LNCaP clone FGC (cell line): Measurements from ENCODE around the gene OSCP1.
"Not testable (repeated sequence)": the region's sequence is repeated elsewhere in the genome, so short reads cannot be mapped to it uniquely, and the experiment has no call there.

ENCODE experiments used
- DNase-seq: peaks from one replicate; pipeline ENCODE4 v3.0.0-alpha.2; 2011; ENCODE audit warnings: low read depth
- H3K4me3 ChIP-seq: 2 replicates; pipeline ENCODE4 v1.5.1; 2011; ENCODE audit warnings: mild to moderate bottlenecking, low read depth, low read length, control low read depth
- TF ChIP-seq, protein P1 (sequence below): IDR thresholded peaks from 2 replicates; pipeline ENCODE4 v1.5.1; 2012; ENCODE audit warnings: mild to moderate bottlenecking; ENCODE audit not compliant: control insufficient read depth, insufficient read depth; ENCODE audit errors: extremely low read depth

The OSCP1 gene, protein sequence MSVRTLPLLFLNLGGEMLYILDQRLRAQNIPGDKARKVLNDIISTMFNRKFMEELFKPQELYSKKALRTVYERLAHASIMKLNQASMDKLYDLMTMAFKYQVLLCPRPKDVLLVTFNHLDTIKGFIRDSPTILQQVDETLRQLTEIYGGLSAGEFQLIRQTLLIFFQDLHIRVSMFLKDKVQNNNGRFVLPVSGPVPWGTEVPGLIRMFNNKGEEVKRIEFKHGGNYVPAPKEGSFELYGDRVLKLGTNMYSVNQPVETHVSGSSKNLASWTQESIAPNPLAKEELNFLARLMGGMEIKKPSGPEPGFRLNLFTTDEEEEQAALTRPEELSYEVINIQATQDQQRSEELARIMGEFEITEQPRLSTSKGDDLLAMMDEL

DNA sequence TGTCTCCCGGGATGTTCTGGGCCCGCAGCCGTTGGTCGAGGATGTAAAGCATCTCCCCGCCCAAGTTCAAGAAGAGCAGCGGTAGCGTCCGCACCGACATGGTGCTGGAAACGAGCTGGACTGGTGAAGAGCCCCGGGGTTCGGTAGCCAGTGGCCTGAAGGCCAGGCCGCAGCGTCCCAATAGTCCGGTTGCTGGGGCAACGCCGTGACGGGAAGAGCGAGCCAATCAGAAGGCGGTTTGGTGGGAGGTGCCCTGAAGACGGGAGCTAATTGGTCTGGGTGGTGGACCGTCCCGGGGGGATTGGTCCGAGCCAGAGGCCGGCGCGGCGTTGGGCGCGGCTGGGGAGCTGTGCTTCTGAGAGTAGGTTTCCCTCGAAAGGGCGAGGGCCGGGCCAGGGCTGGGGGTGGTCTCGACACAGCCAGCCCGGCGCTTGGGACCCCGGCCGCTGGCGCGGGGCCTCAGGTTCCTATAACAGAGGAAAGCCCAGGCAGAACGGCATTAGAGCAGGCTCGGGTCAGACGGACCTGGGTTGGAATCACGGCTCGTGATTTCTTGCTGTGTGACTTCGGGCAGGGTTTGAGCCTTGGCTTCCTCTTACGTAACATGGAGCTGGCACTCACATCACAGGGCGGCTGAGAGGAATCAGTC lies at the start of gene OSCP1:
Gene OSCP1 (minus strand): TSS at position 182 of the 649 bp plus-strand sequence. CDS start 82 bp downstream, at position 100.
- TF ChIP-seq, protein P1, sequence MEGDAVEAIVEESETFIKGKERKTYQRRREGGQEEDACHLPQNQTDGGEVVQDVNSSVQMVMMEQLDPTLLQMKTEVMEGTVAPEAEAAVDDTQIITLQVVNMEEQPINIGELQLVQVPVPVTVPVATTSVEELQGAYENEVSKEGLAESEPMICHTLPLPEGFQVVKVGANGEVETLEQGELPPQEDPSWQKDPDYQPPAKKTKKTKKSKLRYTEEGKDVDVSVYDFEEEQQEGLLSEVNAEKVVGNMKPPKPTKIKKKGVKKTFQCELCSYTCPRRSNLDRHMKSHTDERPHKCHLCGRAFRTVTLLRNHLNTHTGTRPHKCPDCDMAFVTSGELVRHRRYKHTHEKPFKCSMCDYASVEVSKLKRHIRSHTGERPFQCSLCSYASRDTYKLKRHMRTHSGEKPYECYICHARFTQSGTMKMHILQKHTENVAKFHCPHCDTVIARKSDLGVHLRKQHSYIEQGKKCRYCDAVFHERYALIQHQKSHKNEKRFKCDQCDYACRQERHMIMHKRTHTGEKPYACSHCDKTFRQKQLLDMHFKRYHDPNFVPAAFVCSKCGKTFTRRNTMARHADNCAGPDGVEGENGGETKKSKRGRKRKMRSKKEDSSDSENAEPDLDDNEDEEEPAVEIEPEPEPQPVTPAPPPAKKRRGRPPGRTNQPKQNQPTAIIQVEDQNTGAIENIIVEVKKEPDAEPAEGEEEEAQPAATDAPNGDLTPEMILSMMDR, result no peak
- DNase-seq, result peak; percentile 91
- H3K4me3 ChIP-seq, result peak within 1 kb of the TSS; percentile 82

DNA sequence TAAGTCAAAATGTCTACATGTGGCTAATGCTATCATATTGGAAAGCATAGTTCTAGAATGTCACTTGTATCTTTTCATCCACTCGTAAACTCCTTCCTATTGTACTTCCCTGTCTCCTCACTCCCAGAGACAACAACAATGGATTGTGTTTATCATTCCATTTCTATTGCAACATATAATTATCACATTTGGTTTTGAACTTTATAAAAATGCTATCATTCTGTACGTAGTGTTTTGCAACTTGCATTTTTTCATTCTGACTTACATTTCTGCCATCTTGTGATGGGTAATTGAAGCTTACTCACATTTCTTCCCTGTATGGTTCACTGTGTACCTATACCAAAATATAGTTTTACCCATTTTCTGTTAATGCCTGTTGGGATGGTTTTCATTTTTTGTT lies 47.0 kb upstream of the OSCP1 start:
- DNase-seq, result no peak
- no peak overlapping the region for H3K4me3 ChIP-seq
- TF ChIP-seq, protein P1, result no peak

DNA sequence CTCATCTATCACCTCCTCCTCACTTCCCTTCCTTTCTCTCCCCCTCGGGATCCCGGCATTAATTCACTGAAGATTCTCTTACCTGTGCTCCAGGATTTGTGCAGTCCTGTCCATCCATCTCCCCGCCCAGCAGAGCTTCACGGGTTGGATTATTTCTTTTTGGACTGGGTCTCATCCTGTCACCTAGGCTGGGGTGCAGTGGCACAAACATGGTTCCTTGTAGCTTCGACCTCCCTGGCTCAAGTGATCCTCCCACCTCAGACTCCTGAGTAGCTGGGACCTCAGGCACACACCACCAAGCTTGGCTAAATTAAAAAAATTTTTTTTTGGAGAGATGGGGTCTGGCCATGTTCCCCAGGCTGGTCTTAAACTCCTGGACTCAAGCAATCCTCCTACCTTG lies 44.7 kb upstream of the OSCP1 start:
- DNase-seq, result no peak
- TF ChIP-seq, protein P1, result no peak

DNA sequence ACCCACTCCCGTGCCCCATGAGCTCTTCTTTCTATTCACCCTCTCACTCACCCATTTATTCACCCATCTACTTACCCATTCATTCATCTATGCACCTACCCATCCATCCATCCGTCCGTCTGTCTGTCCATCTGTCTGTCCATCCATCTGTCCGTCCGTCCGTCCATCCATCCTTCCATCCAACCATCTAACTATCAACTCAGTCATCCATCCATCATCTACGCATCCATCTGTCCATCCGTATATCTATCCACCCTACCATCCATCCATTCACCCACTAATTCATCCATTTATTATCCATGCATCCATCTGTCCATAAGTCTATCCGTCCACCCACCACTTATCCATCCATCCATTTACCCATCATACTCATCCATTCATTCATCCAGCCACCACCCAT lies 43.3 kb upstream of the OSCP1 start:
- H3K4me3 ChIP-seq, result no peak overlapping the region
- DNase-seq, result no peak
- TF ChIP-seq, protein P1, result no peak

More for the DNA sequence above, 44.7 kb upstream of the OSCP1 start:
- H3K4me3 ChIP-seq, result no peak overlapping the region

DNA sequence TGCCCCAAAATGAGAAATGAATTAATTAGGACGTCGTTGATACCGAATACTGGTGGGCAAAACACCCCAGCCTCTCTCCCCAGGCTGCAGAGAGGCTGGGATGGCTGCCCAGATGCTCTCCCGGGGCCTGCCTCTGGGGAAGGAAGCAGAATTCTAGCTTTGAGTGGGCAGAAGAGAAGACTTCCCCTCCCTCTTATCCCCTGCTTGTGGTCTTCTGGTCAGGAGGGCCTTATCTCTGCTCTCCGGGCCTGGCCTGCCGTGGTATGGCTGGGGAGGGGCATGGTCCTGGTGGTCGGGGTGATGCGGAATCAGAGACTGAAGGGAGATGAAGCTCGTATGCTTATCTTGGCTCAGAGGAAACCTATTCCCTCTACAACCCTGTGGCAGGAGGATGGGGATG lies 42.2 kb upstream of the OSCP1 start:
- no peak overlapping the region for H3K4me3 ChIP-seq
- TF ChIP-seq, protein P1, result no peak
- DNase-seq, result no peak

DNA sequence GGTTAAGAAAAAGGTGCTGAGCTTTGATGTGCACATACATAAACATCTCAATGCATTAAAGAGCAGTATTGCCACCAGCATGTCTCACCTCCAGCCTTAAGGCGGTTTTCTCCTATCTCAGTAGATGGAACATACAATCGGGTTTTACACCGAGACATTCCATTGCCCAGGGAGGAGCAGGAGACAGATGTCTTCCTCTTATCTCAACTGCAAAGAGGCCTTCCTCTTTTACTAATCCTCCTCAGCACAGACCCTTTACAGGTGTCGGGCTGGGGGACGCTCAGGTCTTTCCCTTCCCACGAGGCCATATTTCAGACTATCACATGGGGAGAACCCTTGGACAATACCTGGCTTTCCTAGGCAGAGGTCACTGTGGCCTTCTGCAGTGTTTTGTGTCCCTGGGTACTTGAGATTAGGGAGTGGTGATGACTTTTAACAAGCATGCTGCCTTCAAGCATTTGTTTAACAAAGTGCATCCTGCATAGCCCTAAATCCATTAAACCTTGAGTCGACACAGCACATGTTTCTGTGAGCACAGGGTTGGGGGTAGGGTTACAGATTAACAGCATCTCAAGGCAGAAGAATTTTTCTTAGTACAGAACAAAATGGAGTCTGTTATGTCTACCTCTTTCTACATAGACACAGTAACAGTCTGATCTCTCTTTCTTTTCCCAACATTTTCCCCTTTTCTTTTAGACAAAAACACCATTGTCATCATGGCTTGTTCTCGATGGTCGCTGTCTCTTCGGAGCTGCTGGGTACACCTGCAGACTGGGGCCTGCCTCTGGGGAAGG lies 39.2 kb upstream of the OSCP1 start:
- H3K4me3 ChIP-seq, DNase-seq: not testable (repeated sequence)

DNA sequence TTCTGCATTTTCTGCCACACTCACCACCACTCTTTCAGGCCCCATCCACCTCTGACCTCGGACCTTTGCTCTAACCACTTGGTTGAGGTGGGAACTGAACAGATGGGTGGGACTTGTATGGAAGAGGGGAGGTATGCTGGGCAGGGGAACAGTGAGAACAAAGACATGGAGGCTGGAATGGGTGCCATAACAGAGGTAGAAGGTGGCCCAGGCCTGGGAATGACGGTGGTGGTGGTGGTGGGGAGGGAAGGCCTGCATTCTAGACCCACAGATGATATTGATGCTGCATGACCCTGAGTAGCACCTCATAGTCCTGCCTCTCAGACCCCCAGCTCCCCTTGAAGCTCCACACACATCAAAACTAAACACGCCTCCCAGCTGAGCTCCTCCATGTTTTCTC lies 37.7 kb upstream of the OSCP1 start:
- TF ChIP-seq, protein P1, result no peak

DNA sequence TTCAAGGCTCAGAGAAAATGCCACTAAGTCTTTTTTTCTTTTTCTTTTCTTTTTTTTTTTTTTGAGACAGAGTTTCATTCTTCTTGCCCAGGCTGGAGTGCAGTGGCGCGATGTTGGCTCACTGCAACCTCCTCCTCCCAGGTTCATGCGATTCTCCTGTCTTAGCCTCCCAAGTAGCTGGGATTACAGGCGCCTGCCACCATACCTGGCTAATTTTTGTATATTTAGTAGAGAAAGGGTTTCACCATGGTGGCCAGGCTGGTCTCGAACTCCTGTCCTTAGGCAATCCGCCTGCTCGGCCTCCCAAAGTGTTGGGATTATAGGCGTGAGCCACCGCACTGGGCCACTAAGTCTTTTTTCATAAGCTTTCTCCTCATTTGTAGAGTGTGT lies 37.1 kb upstream of the OSCP1 start:
- H3K4me3 ChIP-seq, DNase-seq: not testable (repeated sequence)

More for the DNA sequence above, 37.7 kb upstream of the OSCP1 start:
- DNase-seq, result no peak
- no peak overlapping the region for H3K4me3 ChIP-seq
